Coronary artery (tissue), 2 donors: ENCODE results near the gene SPOUT1.

Experiments
- DNase-seq: peaks from one replicate; pipeline ENCODE4 v3.0.0-alpha.2; 2017; ENCODE audit warnings: low spot score
- H3K27ac ChIP-seq, 2 donors: fragments of 200-600 bp; sonication (generic); one replicate each; pipeline ENCODE4 v1.5.1; 2016 to 2019
- H3K4me3 ChIP-seq: fragments of 200-600 bp; sonication (generic); 2 replicates; pipeline ENCODE4 v1.5.1; 2016; ENCODE audit warnings: mild to moderate bottlenecking, moderate library complexity
- TF ChIP-seq, protein P1 (sequence below): fragments of 200-600 bp; sonication (generic); IDR thresholded peaks from one replicate; pipeline ENCODE4 v1.5.1; 2019; ENCODE audit warnings: antibody characterized with exemption

Gene SPOUT1

DNA sequence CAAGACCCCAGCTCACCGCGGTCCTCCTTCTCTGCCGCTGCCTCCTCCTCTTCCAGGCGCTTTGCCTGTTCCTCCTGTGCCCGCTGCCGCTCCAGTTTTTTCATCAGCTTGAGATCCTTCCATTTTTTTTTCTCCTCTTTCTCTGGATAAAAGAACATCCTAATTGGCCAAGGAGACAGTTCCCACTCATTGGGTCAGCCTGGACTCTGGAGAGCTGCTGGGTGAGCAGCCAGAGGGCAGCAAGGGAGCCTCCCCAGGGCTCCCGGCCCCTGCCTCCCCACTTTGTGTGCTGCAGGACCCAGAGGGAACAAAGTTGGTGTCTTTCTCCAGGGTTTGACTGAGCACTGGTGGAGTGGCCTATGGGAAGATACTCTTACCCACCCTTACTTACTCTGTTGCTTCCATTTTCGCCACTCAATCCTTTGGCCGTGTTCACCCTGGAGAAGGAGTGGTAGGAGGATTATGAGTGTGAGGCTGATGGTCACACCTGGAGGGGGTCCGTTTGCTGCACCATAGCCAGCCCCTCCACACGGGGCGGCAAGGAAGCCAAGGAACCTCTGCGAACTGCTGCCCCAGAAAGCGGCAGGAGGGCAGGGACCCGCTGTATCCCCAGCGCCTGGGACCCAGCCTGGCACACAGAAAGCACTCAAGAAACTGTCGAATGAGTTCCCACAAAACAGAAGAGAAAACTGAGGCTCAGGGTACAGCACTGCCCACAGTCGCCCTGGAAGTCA is 708 bp downstream of the SPOUT1 start:
- DNase-seq: no peak
- Histone ChIP-seq H3K27ac (peak overlapping the region; percentile 29 to 81), H3K4me3 (peak overlapping the region; percentile 90)
- TF ChIP-seq, protein P1, sequence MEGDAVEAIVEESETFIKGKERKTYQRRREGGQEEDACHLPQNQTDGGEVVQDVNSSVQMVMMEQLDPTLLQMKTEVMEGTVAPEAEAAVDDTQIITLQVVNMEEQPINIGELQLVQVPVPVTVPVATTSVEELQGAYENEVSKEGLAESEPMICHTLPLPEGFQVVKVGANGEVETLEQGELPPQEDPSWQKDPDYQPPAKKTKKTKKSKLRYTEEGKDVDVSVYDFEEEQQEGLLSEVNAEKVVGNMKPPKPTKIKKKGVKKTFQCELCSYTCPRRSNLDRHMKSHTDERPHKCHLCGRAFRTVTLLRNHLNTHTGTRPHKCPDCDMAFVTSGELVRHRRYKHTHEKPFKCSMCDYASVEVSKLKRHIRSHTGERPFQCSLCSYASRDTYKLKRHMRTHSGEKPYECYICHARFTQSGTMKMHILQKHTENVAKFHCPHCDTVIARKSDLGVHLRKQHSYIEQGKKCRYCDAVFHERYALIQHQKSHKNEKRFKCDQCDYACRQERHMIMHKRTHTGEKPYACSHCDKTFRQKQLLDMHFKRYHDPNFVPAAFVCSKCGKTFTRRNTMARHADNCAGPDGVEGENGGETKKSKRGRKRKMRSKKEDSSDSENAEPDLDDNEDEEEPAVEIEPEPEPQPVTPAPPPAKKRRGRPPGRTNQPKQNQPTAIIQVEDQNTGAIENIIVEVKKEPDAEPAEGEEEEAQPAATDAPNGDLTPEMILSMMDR: no peak

- TF ChIP-seq, protein P1: no peak
- no peak overlapping the region for H3K4me3 ChIP-seq
- DNase-seq: no peak
- H3K27ac ChIP-seq: no peak overlapping the region
Measured at GRCh38 chr9:128828267-128828666, 1.3 kb downstream of the SPOUT1 start.

- TF ChIP-seq, protein P1: no peak
- DNase-seq: no peak
- no peak overlapping the region for H3K27ac ChIP-seq
Measured at GRCh38 chr9:128825923-128826700, 3.5 kb downstream of the SPOUT1 start.

GRCh38 chr9:128824911-128825310 is 4.7 kb downstream of the SPOUT1 start:
- no peak for DNase-seq
- Histone ChIP-seq H3K27ac (no peak overlapping the region), H3K4me3 (no peak overlapping the region)
- TF ChIP-seq, protein P1: no peak

More at GRCh38 chr9:128825923-128826700, 3.5 kb downstream of the SPOUT1 start:
- H3K4me3 ChIP-seq: no peak overlapping the region

- no peak for DNase-seq
- Histone ChIP-seq H3K27ac (no peak overlapping the region), H3K4me3 (no peak overlapping the region)
- TF ChIP-seq, protein P1: no peak
Measured at GRCh38 chr9:128823903-128824406, 5.6 kb downstream of the SPOUT1 start.

- H3K4me3 ChIP-seq: no peak overlapping the region
- no peak for DNase-seq
- TF ChIP-seq, protein P1: no peak
- no peak overlapping the region for H3K27ac ChIP-seq
Measured at GRCh38 chr9:128823362-128823902, 6.2 kb downstream of the SPOUT1 start.
